Right atrium auricular region (tissue), 2 donors: ENCODE measurements around the gene CWH43. TPM values are rescaled to one million over a fixed set of nuclear protein-coding genes. Genes with fewer than 3 reads are reported as not detected.
"Not testable (repeated sequence)": the region's sequence is repeated elsewhere in the genome, so short reads cannot be mapped to it uniquely, and the experiment has no call there.

Experiments
- DNase-seq: peaks from one replicate; pipeline ENCODE4 v3.0.0-alpha.2; 2019; ENCODE audit warnings: low spot score
- H3K27ac ChIP-seq, 2 donors: fragments of 200-600 bp; sonication (generic); 1 replicate in 1 of 2; 2 replicates in 1 of 2; pipeline ENCODE4 v1.5.1; 2016 to 2019
- H3K27me3 ChIP-seq, 2 donors: fragments of 200-600 bp; sonication (generic); one replicate each; pipeline versions ENCODE4 v1.5.1 to v1.6.0; 2017 to 2019
- H3K36me3 ChIP-seq: fragments of 200-600 bp; sonication (generic); one replicate; pipeline ENCODE4 v1.5.1; 2016
- H3K4me1 ChIP-seq, 2 donors: fragments of 200-600 bp; sonication (generic); one replicate each; pipeline versions ENCODE4 v1.5.1 to v1.6.0; 2017 to 2019
- H3K4me3 ChIP-seq, 2 donors: fragments of 200-600 bp; sonication (generic); 1 replicate in 1 of 2; 2 replicates in 1 of 2; pipeline ENCODE4 v1.5.1; 2017 to 2019; ENCODE audit warnings: mild to moderate bottlenecking in 1 of 2, moderate library complexity in 1 of 2
- H3K9me3 ChIP-seq, 2 donors: fragments of 200-600 bp; sonication (generic); one replicate each; pipeline ENCODE4 v1.5.1; 2019
- total RNA-seq, 2 donors: library from RNA; depleted of rRNA; stranded (reverse); fragments of >200 nt; gene quantifications; one replicate each; pipeline ENCODE4 v1.1.0, GENCODE V29; 2016
- TF ChIP-seq, protein P1 (sequence below), 2 donors: fragments of 200-600 bp; sonication (generic); IDR thresholded peaks; one replicate each; pipeline ENCODE4 v1.5.1; 2019; ENCODE audit warnings: antibody characterized with exemption in 2 of 2

The CWH43 gene
- total RNA-seq, 2 donors from 2014 or later, result not detected

DNA sequence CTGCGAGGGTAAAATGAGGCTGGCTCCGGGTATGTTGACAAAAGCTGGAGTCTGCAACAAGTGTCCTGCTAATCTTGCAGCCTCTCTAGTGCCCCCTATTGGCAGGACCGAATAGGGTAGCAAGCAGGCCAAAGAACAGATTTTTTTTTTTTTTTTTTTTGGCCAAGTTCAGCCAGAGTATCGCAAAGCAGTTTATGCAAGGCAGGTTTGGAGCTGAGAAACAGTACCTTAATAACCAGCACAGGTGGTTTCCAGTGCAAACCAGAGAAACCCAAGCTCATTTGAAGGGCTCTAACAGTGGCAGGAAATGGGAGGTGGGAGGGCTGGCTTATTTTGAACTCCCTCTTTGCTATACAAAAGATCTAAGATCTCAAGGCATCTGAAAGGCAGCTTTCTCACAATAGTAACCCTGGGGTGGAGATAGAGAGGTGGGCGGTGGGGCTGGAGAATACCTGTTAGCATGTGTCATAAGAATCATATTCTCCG, 41.3 kb upstream of the CWH43 start:
- H3K9me3 ChIP-seq, result no peaks in the 10 kb centered on the region

DNA sequence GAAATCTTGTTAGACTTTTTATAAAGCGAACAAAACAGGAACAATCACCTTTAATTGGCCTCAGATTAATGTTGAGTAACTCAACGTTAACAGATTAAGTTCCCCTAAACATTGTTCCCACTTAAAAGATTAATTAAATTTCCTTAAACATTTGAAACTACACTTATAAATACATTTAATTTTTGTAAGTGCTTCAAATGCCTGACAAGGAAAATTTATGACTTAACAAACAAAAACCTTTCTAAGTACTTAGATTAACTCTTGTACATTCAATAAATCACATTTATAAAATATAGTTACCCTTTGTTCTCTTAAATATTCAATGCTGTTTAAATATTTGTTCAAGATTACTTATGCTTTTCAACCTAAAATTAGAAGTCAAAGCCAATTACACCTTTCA, 40.1 kb upstream of the CWH43 start:
- no peaks in the 10 kb centered on the region for H3K36me3 ChIP-seq
- no peak overlapping the region for H3K27ac ChIP-seq
- no peaks in the 10 kb centered on the region for H3K4me1 ChIP-seq
- TF ChIP-seq, protein P1, sequence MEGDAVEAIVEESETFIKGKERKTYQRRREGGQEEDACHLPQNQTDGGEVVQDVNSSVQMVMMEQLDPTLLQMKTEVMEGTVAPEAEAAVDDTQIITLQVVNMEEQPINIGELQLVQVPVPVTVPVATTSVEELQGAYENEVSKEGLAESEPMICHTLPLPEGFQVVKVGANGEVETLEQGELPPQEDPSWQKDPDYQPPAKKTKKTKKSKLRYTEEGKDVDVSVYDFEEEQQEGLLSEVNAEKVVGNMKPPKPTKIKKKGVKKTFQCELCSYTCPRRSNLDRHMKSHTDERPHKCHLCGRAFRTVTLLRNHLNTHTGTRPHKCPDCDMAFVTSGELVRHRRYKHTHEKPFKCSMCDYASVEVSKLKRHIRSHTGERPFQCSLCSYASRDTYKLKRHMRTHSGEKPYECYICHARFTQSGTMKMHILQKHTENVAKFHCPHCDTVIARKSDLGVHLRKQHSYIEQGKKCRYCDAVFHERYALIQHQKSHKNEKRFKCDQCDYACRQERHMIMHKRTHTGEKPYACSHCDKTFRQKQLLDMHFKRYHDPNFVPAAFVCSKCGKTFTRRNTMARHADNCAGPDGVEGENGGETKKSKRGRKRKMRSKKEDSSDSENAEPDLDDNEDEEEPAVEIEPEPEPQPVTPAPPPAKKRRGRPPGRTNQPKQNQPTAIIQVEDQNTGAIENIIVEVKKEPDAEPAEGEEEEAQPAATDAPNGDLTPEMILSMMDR (IDR thresholded peaks at IDR 0.05), result no peak
- no peak overlapping the region for H3K4me3 ChIP-seq
- no peaks in the 10 kb centered on the region for H3K9me3 ChIP-seq
- no peak for DNase-seq
- H3K27me3 ChIP-seq, result no peaks in the 10 kb centered on the region

More for the DNA sequence above, 41.3 kb upstream of the CWH43 start:
- no peaks in the 10 kb centered on the region for H3K36me3 ChIP-seq
- H3K4me3 ChIP-seq, result no peak overlapping the region
- DNase-seq, result no peak
- TF ChIP-seq, protein P1 (IDR thresholded peaks at IDR 0.05), result no peak
- no peak overlapping the region for H3K27ac ChIP-seq
- no peaks in the 10 kb centered on the region for H3K27me3 ChIP-seq
- H3K4me1 ChIP-seq, result no peaks in the 10 kb centered on the region

DNA sequence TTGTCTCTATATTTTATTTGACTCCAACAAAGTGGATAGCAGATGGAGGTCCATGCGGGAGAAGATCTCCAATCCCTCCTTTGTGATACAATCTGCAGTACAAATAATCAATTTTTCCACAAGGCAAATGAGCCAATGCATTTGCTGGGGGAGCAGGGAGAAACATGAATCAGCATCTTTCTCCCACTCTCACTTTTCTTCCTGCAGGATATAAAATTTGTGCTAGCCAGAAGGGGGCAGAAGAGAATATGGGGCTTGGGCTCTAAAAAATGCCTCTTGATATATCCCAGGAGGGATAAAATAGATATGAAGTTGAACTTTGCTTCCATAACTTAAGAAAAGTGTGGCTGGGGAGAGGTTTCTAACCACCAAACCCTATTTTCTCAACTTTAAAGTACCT, 38.3 kb upstream of the CWH43 start:
- peaks cover 0 to 4% of the 10 kb centered on the region in 2 donors for H3K9me3 ChIP-seq
- TF ChIP-seq, protein P1 (IDR thresholded peaks at IDR 0.05), result no peak
- H3K27me3 ChIP-seq, result no peaks in the 10 kb centered on the region
- no peak overlapping the region for H3K27ac ChIP-seq
- H3K36me3 ChIP-seq, result no peaks in the 10 kb centered on the region
- H3K4me1 ChIP-seq, result no peaks in the 10 kb centered on the region
- H3K4me3 ChIP-seq, result no peak overlapping the region
- no peak for DNase-seq

DNA sequence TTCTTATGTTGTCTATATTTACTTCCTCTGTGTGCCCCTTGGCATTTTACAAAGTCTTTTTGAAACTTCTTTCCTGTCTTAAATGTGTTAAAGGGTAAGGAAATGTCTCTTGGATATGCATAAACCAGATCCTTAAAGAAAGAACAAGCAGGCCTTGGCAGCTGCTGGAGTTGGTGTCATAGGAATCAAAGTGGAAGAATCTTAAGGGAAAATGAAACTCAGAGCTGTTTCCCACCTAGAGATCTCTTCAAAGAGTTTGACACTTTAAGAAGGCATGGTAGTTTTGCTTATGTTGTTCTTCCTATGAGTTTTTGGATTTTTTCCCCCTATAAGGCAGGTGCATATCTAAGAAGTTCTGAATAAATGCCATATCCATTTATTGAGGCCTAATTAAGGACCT, 37.0 kb upstream of the CWH43 start:
- Histone ChIP-seq H3K4me3 (no peak overlapping the region), H3K9me3 (peaks cover 0 to 4% of the 10 kb centered on the region in 2 donors), H3K27me3 (no peaks in the 10 kb centered on the region), H3K4me1 (no peaks in the 10 kb centered on the region), H3K27ac (no peak overlapping the region), H3K36me3 (no peaks in the 10 kb centered on the region)
- no peak for DNase-seq
- TF ChIP-seq, protein P1 (IDR thresholded peaks at IDR 0.05), result no peak

DNA sequence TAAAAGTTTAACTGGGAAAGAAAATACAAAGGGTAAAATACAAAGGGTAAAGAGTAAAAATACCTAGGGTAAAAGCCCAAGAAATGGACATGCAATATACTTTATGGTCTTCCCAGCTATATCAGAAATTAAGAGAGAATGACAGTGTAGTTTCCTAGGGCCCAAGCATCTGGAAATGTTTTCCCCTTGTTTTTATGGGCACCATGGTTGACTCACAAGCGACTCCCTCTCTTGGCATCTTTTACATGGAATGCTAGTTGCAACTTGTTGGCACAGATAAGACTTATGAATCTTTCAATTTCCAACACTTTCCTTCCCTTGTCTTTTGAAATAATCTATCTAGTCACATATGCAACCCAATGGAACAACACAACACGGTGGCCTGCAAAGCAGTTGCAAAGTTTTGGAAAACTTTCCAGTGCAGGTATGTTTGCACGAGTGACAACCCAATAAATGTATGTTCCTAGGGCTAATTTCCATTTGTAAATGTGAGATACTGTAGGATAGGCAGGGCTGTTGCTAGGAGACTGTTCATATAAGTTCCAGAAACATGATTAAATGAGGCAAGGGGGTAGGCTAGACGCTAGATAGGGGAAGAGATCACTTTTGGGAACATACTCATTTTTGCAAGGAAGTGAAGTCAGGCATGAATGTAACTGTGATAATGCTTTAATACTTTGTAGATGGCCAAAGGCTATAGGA, 36.4 kb upstream of the CWH43 start:
- no peak overlapping the region for H3K4me3 ChIP-seq
- H3K9me3 ChIP-seq, result peaks cover 0 to 4% of the 10 kb centered on the region in 2 donors
- DNase-seq, result no peak
- H3K4me1 ChIP-seq, result no peaks in the 10 kb centered on the region
- no peaks in the 10 kb centered on the region for H3K36me3 ChIP-seq
- no peaks in the 10 kb centered on the region for H3K27me3 ChIP-seq
- no peak overlapping the region for H3K27ac ChIP-seq
- TF ChIP-seq, protein P1 (IDR thresholded peaks at IDR 0.05), result no peak

DNA sequence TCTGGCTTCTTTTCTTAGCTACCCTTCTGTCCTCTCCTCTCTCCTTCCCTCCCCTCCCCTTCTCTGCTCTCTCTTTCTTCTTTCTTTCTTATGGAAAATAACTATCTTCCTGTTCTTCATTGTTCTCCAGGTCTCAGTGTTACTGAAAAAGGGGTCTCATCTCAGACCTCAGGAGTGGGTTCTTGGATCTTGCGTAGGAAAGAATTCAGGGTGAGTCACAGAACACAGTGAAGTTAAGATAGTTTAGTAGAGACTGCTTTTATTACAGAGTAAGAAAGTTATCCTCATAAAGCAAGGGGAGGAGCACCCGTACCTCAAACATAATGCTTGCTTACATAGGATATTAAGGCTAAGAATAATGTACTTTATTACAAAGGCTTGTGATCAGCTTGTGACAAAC, 31.8 kb upstream of the CWH43 start:
- Histone ChIP-seq H3K27ac (no peak overlapping the region), H3K36me3 (no peaks in the 10 kb centered on the region), H3K27me3 (no peaks in the 10 kb centered on the region), H3K9me3 (peaks cover 0 to 4% of the 10 kb centered on the region in 2 donors), H3K4me3 (no peak overlapping the region), H3K4me1 (no peaks in the 10 kb centered on the region)
- TF ChIP-seq, protein P1 (IDR thresholded peaks at IDR 0.05), result no peak
- DNase-seq, result no peak

DNA sequence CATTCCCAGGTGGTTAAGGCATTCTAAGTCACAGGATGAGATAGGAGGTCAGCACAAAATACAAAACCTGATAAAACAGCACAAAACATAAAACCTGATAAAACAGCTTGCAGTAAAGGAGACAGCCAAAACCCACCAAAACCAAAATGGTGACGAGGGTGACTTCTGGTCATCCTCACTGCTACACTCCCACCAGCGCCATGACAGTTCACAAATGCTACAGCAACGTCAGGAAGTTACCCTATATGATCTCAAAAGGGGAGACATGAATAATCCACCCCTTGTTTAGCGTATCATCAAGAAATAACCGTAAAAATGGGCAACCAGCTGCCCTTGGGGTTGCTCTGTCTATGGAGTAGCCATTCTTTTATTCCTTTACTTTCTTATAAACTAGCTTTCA, 28.7 kb upstream of the CWH43 start:
- H3K4me3 ChIP-seq, H3K27me3 ChIP-seq, H3K4me1 ChIP-seq, H3K27ac ChIP-seq, H3K36me3 ChIP-seq, DNase-seq, H3K9me3 ChIP-seq: not testable (repeated sequence)
